Stimulated activated CD8-positive, alpha-beta memory T cell treated with anti-CD3 and anti-CD28 coated beads, Interleukin-12 subunit alpha, Interleukin-12 subunit beta, amount 100 ng/mL, for 1 hour (primary cell): ENCODE data around the gene SLC5A11.
"Not testable (repeated sequence)": the region's sequence is repeated elsewhere in the genome, so short reads cannot be mapped to it uniquely, and the experiment has no call there.

ENCODE experiments used
- DNase-seq: peaks from one replicate; pipeline ENCODE4 v3.0.0-alpha.2; 2020; ENCODE audit warnings: low read depth

SLC5A11 gene

GRCh38 chr16:24834459-24835335 is 11.1 kb upstream of the SLC5A11 start:
- no peak for DNase-seq

GRCh38 chr16:24836836-24837235 is 8.9 kb upstream of the SLC5A11 start:
- DNase-seq, result no peak

GRCh38 chr16:24837969-24838368 is 7.8 kb upstream of the SLC5A11 start:
- no peak for DNase-seq

GRCh38 chr16:24838554-24839266 is 7.1 kb upstream of the SLC5A11 start:
- no peak for DNase-seq

GRCh38 chr16:24839347-24839972 is 6.3 kb upstream of the SLC5A11 start:
- no peak for DNase-seq

- DNase-seq, result no peak
Observed at GRCh38 chr16:24841291-24841690, 4.5 kb upstream of the SLC5A11 start.

- no peak for DNase-seq
Observed at GRCh38 chr16:24844101-24845030, 1.4 kb upstream of the SLC5A11 start.

GRCh38 chr16:24845031-24845365 is 765 bp upstream of the SLC5A11 start:
- not testable (repeated sequence) for DNase-seq

GRCh38 chr16:24846548-24847357 is 990 bp downstream of the SLC5A11 start:
- DNase-seq, result no peak

- no peak for DNase-seq
Observed at GRCh38 chr16:24847358-24847664, 1.5 kb downstream of the SLC5A11 start.

- DNase-seq, result no peak
Observed at GRCh38 chr16:24848065-24848464, 2.3 kb downstream of the SLC5A11 start.

GRCh38 chr16:24849641-24850040 is 3.9 kb downstream of the SLC5A11 start:
- DNase-seq, result no peak

- no peak for DNase-seq
Observed at GRCh38 chr16:24850289-24850938, 4.7 kb downstream of the SLC5A11 start.

GRCh38 chr16:24851700-24852099 is 5.9 kb downstream of the SLC5A11 start:
- DNase-seq, result no peak

GRCh38 chr16:24852281-24852721 is 6.5 kb downstream of the SLC5A11 start:
- DNase-seq, result no peak

GRCh38 chr16:24853169-24853824 is 7.5 kb downstream of the SLC5A11 start:
- no peak for DNase-seq

- DNase-seq, result no peak
Observed at GRCh38 chr16:24853830-24854229, 8.1 kb downstream of the SLC5A11 start.

GRCh38 chr16:24854607-24855171 is 8.9 kb downstream of the SLC5A11 start:
- no peak for DNase-seq

- DNase-seq, result no peak
Observed at GRCh38 chr16:24855678-24856077, 9.9 kb downstream of the SLC5A11 start.

GRCh38 chr16:24856871-24857270 is 11.1 kb downstream of the SLC5A11 start:
- not testable (repeated sequence) for DNase-seq
